ENCODE data around the gene TBC1D16. TPM values are rescaled to one million over a fixed set of nuclear protein-coding genes. Genes with fewer than 3 reads are reported as not detected.
A peak's percentile ranks its signal among the peaks of the same experiment; 100 is the strongest.

TBC1D16 gene, protein sequence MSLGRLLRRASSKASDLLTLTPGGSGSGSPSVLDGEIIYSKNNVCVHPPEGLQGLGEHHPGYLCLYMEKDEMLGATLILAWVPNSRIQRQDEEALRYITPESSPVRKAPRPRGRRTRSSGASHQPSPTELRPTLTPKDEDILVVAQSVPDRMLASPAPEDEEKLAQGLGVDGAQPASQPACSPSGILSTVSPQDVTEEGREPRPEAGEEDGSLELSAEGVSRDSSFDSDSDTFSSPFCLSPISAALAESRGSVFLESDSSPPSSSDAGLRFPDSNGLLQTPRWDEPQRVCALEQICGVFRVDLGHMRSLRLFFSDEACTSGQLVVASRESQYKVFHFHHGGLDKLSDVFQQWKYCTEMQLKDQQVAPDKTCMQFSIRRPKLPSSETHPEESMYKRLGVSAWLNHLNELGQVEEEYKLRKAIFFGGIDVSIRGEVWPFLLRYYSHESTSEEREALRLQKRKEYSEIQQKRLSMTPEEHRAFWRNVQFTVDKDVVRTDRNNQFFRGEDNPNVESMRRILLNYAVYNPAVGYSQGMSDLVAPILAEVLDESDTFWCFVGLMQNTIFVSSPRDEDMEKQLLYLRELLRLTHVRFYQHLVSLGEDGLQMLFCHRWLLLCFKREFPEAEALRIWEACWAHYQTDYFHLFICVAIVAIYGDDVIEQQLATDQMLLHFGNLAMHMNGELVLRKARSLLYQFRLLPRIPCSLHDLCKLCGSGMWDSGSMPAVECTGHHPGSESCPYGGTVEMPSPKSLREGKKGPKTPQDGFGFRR
- 19.3 TPM for total RNA-seq

DNA sequence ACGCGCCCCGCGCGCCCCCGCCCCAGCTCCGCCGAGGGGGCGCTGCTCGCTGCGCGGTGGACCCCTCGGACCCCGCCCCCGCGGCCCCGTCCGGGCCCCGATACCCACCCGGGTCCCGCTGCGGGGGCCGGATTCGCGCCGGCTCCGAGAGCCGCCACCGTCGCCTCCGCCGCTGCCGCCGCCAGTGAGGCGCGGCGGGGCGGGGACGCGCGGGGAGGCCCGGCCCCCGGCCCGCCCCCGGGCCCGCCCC, at the start of gene TBC1D16:
TBC1D16 (minus strand) TSS at position 186 of the 250 bp plus-strand sequence. CDS start 22,325 bp downstream, outside the sequence.
- H3K27me3 ChIP-seq (ENCODE audit: control insufficient read depth in 3 of 3, insufficient read depth in 3 of 3, low read length in 3 of 3), result peaks cover 1 to 4% (median 2%) of the 10 kb centered on the region in 3 donors
- H3K36me3 ChIP-seq (ENCODE audit: control insufficient read depth in 3 of 3, insufficient read depth in 3 of 3, low read length in 3 of 3), result no peaks in the 10 kb centered on the region
- H3K4me1 ChIP-seq (ENCODE audit: control insufficient read depth in 3 of 3, insufficient read depth in 3 of 3, low read length in 3 of 3), result peaks cover 15 to 27% (median 26%) of the 10 kb centered on the region in 3 donors
- peak within 1 kb of the TSS; percentile 75 to 83 (median 80) for H3K9ac ChIP-seq (ENCODE audit: low read depth in 1 of 3, low read length in 3 of 3)
- H3K9me3 ChIP-seq (ENCODE audit: control insufficient read depth in 3 of 3, low read length in 3 of 3), result no peaks in the 10 kb centered on the region
- H3K4me3 ChIP-seq (ENCODE audit: low read length in 3 of 3), result peak within 1 kb of the TSS; percentile 78 to 87 (median 82)
- H3K27ac ChIP-seq (ENCODE audit: low read depth, low read length), result peak within 1 kb of the TSS; percentile 83

DNA sequence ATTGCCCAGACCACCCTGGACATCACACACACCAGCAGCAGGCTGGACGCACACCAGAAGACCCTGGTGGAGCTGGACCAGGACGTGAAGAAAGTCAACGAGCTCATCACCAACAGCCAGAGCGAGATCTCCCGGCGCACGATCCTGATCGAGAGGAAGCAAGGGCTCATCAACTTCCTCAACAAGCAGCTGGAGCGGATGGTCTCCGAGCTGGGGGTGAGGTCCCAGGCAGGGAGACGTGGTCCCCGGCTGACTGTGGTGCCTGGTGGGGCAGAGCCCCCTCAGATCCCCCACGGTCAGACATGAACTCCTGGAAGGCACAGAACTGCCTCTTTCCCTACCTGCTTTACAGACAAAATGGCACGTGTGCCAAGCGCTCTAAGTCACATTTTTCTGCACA, 49.1 kb upstream of the TBC1D16 start:
- Histone ChIP-seq H3K9ac (ENCODE audit: low read depth in 1 of 3, low read length in 3 of 3) (no peak overlapping the region), H3K36me3 (ENCODE audit: control insufficient read depth in 3 of 3, insufficient read depth in 3 of 3, low read length in 3 of 3) (no peaks in the 10 kb centered on the region), H3K27me3 (ENCODE audit: control insufficient read depth in 3 of 3, insufficient read depth in 3 of 3, low read length in 3 of 3) (no peaks in the 10 kb centered on the region), H3K4me1 (ENCODE audit: control insufficient read depth in 3 of 3, insufficient read depth in 3 of 3, low read length in 3 of 3) (peaks cover 5 to 6% (median 5%) of the 10 kb centered on the region in 3 donors), H3K9me3 (ENCODE audit: control insufficient read depth in 3 of 3, low read length in 3 of 3) (no peaks in the 10 kb centered on the region), H3K4me3 (ENCODE audit: low read length in 3 of 3) (no peak overlapping the region), H3K27ac (ENCODE audit: low read depth, low read length) (no peak overlapping the region)

DNA sequence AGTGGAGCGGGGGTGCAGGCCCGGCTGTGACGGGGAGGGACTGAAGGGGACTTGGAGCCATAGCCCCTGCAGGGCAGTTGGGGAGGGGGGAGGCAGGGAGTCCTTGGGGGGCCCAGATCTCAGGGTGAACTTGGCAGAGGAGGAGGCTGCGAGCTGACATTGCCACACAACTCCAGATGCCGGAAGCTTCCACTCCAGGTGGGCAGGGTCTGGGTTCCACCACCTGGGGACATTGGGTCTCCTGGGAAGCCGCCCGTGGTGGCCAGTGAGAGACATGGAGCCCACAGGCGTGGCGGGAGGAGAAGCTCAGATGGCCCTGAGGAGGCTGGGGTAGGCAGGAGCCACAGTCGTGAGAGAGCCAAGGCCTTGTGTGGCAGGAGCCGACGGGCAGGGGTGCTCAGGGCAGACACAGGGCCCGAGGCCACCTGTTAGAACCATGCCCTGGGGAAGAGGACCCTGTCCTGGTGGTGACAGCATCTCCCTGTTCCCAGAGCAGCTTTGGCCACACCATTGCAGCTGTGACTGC, 47.5 kb upstream of the TBC1D16 start:
- no peak overlapping the region for H3K4me3 ChIP-seq (ENCODE audit: low read length in 3 of 3)

GRCh38 chr17:80082403-80083135, 46.9 kb upstream of the TBC1D16 start:
- H3K36me3 ChIP-seq (ENCODE audit: control insufficient read depth in 3 of 3, insufficient read depth in 3 of 3, low read length in 3 of 3), result no peaks in the 10 kb centered on the region
- peak overlapping the region in 1 of 3 donors; percentile 16 for H3K9ac ChIP-seq (ENCODE audit: low read depth in 1 of 3, low read length in 3 of 3)
- no peaks in the 10 kb centered on the region for H3K9me3 ChIP-seq (ENCODE audit: control insufficient read depth in 3 of 3, low read length in 3 of 3)
- peaks cover 5 to 6% (median 5%) of the 10 kb centered on the region in 3 donors for H3K4me1 ChIP-seq (ENCODE audit: control insufficient read depth in 3 of 3, insufficient read depth in 3 of 3, low read length in 3 of 3)
- no peak overlapping the region for H3K4me3 ChIP-seq (ENCODE audit: low read length in 3 of 3)
- H3K27ac ChIP-seq (ENCODE audit: low read depth, low read length), result no peak overlapping the region
- H3K27me3 ChIP-seq (ENCODE audit: control insufficient read depth in 3 of 3, insufficient read depth in 3 of 3, low read length in 3 of 3), result no peaks in the 10 kb centered on the region

More for the DNA sequence above, 47.5 kb upstream of the TBC1D16 start:
- H3K27ac ChIP-seq (ENCODE audit: low read depth, low read length), result no peak overlapping the region
- H3K9ac ChIP-seq (ENCODE audit: low read depth in 1 of 3, low read length in 3 of 3), result no peak overlapping the region
- H3K36me3 ChIP-seq (ENCODE audit: control insufficient read depth in 3 of 3, insufficient read depth in 3 of 3, low read length in 3 of 3), result no peaks in the 10 kb centered on the region
- no peaks in the 10 kb centered on the region for H3K27me3 ChIP-seq (ENCODE audit: control insufficient read depth in 3 of 3, insufficient read depth in 3 of 3, low read length in 3 of 3)
- no peaks in the 10 kb centered on the region for H3K9me3 ChIP-seq (ENCODE audit: control insufficient read depth in 3 of 3, low read length in 3 of 3)
- H3K4me1 ChIP-seq (ENCODE audit: control insufficient read depth in 3 of 3, insufficient read depth in 3 of 3, low read length in 3 of 3), result peaks cover 5 to 6% (median 5%) of the 10 kb centered on the region in 3 donors

DNA sequence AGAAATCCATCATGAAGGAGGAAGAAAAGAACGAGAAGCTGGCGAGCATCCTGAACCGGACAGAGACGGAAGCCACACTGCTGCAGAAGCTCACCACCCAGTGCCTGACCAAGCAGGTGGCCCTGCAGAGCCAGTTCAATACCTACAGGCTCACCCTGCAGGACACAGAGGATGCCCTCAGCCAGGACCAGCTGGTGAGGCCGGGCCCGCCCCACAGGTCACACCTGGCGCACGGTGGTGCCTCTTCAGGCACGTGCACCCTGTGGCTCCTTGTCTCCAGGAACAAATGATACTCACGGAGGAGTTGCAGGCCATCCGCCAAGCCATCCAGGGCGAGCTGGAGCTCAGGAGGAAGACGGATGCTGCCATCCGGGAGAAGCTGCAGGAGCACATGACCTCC, 45.9 kb upstream of the TBC1D16 start:
- Histone ChIP-seq H3K9ac (ENCODE audit: low read depth in 1 of 3, low read length in 3 of 3) (no peak overlapping the region), H3K4me3 (ENCODE audit: low read length in 3 of 3) (no peak overlapping the region), H3K9me3 (ENCODE audit: control insufficient read depth in 3 of 3, low read length in 3 of 3) (no peaks in the 10 kb centered on the region), H3K36me3 (ENCODE audit: control insufficient read depth in 3 of 3, insufficient read depth in 3 of 3, low read length in 3 of 3) (no peaks in the 10 kb centered on the region), H3K27ac (ENCODE audit: low read depth, low read length) (no peak overlapping the region), H3K27me3 (ENCODE audit: control insufficient read depth in 3 of 3, insufficient read depth in 3 of 3, low read length in 3 of 3) (no peaks in the 10 kb centered on the region), H3K4me1 (ENCODE audit: control insufficient read depth in 3 of 3, insufficient read depth in 3 of 3, low read length in 3 of 3) (peaks cover 5 to 6% (median 5%) of the 10 kb centered on the region in 3 donors)

DNA sequence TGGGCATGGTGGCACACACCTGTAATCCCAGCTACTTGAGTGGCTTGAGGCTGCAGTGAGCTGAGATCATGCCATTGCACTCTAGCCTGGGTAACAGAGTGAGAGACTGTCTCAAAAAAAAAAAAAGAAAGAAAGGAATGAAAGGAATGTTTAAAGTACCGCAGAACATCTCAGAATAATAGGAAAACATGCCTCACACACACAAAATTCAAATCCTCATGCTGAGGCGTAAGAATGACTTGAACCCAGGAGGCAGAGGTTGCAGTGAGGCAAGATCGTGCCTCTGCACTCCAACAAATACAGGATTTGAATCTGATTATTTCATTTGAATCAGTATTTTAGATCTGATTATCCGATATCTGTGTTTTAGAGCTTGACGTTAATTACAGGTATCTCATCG, 44.4 kb upstream of the TBC1D16 start:
- no peaks in the 10 kb centered on the region for H3K27me3 ChIP-seq (ENCODE audit: control insufficient read depth in 3 of 3, insufficient read depth in 3 of 3, low read length in 3 of 3)
- H3K4me3 ChIP-seq (ENCODE audit: low read length in 3 of 3), result no peak overlapping the region
- no peak overlapping the region for H3K27ac ChIP-seq (ENCODE audit: low read depth, low read length)
- peaks cover 5 to 6% (median 5%) of the 10 kb centered on the region in 3 donors for H3K4me1 ChIP-seq (ENCODE audit: control insufficient read depth in 3 of 3, insufficient read depth in 3 of 3, low read length in 3 of 3)
- no peak overlapping the region for H3K9ac ChIP-seq (ENCODE audit: low read depth in 1 of 3, low read length in 3 of 3)
- no peaks in the 10 kb centered on the region for H3K36me3 ChIP-seq (ENCODE audit: control insufficient read depth in 3 of 3, insufficient read depth in 3 of 3, low read length in 3 of 3)
- H3K9me3 ChIP-seq (ENCODE audit: control insufficient read depth in 3 of 3, low read length in 3 of 3), result no peaks in the 10 kb centered on the region

DNA sequence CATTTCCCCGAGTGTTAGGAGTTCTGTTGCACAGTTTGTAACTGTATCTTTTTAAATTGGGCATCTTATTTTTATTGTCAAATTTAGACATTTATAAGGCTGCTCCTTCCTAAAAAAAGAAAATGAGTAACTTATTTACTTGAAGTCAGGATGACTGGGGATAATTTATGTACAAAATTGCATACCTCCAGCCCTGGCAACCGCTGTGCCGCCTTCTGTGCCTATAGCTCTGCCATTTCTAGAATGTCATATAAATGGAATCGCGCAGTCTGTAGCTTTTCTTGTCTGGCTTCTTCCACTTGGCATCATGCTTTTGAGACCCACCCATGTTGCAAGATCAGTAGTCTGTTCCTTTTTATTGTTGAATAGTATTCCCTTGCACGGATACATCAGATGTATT, 36.7 kb upstream of the TBC1D16 start:
- Histone ChIP-seq H3K4me3 (ENCODE audit: low read length in 3 of 3) (no peak overlapping the region), H3K9me3 (ENCODE audit: control insufficient read depth in 3 of 3, low read length in 3 of 3) (no peaks in the 10 kb centered on the region), H3K27ac (ENCODE audit: low read depth, low read length) (no peak overlapping the region), H3K27me3 (ENCODE audit: control insufficient read depth in 3 of 3, insufficient read depth in 3 of 3, low read length in 3 of 3) (no peaks in the 10 kb centered on the region), H3K9ac (ENCODE audit: low read depth in 1 of 3, low read length in 3 of 3) (no peak overlapping the region), H3K36me3 (ENCODE audit: control insufficient read depth in 3 of 3, insufficient read depth in 3 of 3, low read length in 3 of 3) (no peaks in the 10 kb centered on the region), H3K4me1 (ENCODE audit: control insufficient read depth in 3 of 3, insufficient read depth in 3 of 3, low read length in 3 of 3) (peaks cover 19 to 22% (median 22%) of the 10 kb centered on the region in 3 donors)

DNA sequence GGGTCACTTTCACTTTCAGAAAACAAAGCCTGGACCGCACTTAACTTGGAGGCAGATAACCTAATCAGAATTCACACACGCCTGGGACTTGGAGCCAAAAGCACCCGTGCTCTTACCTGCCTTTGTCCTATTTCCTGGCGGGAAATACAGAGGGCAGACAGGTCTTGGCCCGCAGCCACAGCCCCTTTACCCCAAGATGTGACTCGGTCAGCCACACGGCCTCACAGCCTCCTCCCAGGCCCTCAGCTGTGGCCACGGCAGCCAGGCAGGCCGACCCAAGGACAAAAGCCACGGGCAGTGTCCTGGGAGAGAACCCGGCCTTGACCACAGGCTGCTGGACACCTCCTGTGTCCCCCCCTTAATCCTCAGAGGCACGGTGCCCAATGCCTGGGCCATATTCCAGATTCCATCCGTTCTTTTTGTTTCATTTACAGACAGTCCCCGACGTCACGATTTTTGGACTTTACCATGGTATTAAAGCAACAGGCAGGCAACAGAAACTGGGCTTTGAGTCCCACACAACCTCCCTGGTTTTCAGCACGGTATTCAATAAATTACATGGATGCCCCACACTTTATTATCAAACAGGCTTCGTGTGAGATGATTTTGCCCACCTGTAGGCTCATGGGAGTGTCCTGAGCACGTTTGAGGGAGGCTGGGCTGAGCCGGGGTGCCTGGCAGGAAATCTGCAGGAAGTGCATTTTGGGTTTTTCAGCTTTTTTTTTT, 35.6 kb upstream of the TBC1D16 start:
- H3K27me3 ChIP-seq (ENCODE audit: control insufficient read depth in 3 of 3, insufficient read depth in 3 of 3, low read length in 3 of 3), result no peaks in the 10 kb centered on the region
- H3K4me3 ChIP-seq (ENCODE audit: low read length in 3 of 3), result peak overlapping the region; percentile 51 to 68 (median 62)
- no peaks in the 10 kb centered on the region for H3K9me3 ChIP-seq (ENCODE audit: control insufficient read depth in 3 of 3, low read length in 3 of 3)
- peak overlapping the region; percentile 72 to 87 (median 84) for H3K9ac ChIP-seq (ENCODE audit: low read depth in 1 of 3, low read length in 3 of 3)
- peak overlapping the region; percentile 74 for H3K27ac ChIP-seq (ENCODE audit: low read depth, low read length)
- H3K4me1 ChIP-seq (ENCODE audit: control insufficient read depth in 3 of 3, insufficient read depth in 3 of 3, low read length in 3 of 3), result peaks cover 19 to 22% (median 22%) of the 10 kb centered on the region in 3 donors
- H3K36me3 ChIP-seq (ENCODE audit: control insufficient read depth in 3 of 3, insufficient read depth in 3 of 3, low read length in 3 of 3), result no peaks in the 10 kb centered on the region

DNA sequence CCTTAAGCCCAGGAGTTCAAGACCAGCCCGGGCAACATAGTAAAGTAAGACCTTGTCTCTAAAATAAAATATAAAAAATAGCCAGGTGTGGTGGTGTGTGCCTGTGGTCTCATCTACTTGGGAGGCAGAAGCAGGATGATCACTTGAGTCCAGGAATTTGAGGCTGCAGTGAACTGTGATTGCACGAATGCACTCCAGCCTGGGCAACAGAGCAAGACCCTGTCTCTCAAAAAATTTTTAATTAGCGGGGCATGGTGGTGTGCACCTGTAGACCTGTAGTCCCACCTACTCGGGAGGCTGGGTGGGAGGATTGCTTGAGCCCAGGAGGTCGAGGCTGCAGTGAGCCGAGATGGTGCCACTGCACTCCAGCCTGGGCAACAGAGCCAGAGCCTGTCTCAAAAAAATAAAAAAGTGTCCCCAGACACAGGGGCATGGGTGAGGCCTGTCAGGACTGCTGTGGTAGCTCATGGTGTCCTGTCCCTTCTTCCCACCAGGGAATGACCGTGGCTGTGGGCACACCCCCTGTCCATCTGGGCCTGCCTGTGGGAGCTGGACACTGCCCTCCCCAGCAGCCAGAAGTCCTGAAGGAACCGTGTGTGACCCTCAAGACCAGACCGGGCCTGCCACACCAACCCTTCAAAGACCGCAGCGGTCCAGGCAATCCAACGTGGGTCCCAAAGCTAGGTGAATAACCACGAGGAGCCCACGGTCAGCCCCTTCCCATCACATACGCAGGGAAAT, 34.9 kb upstream of the TBC1D16 start:
- Histone ChIP-seq H3K9me3 (ENCODE audit: control insufficient read depth in 3 of 3, low read length in 3 of 3) (no peaks in the 10 kb centered on the region), H3K4me3 (ENCODE audit: low read length in 3 of 3) (peak overlapping the region; percentile 51 to 68 (median 62)), H3K27me3 (ENCODE audit: control insufficient read depth in 3 of 3, insufficient read depth in 3 of 3, low read length in 3 of 3) (no peaks in the 10 kb centered on the region), H3K36me3 (ENCODE audit: control insufficient read depth in 3 of 3, insufficient read depth in 3 of 3, low read length in 3 of 3) (no peaks in the 10 kb centered on the region), H3K27ac (ENCODE audit: low read depth, low read length) (peak overlapping the region; percentile 74), H3K9ac (ENCODE audit: low read depth in 1 of 3, low read length in 3 of 3) (peak overlapping the region; percentile 72 to 87 (median 84)), H3K4me1 (ENCODE audit: control insufficient read depth in 3 of 3, insufficient read depth in 3 of 3, low read length in 3 of 3) (peaks cover 19 to 22% (median 22%) of the 10 kb centered on the region in 3 donors)

Data from skeletal muscle tissue (tissue), 4 donors.